GM19328 (cell line): ENCODE data around the gene RIPK3.

Experiments
- ATAC-seq: cut with Tn5 transposase; IDR thresholded peaks from one replicate; pipeline ENCODE4 v1.9.1; 2021; ENCODE audit warnings: mild to moderate bottlenecking, moderate library complexity; ENCODE audit not compliant: unreplicated experiment

RIPK3 gene

GRCh38 chr14:24307575-24308341 lies 32.0 kb downstream of the RIPK3 start, which contains the start of gene CIDEB:
CIDEB (minus strand) TSS chr14:24307977; CDS start chr14:24307858, 119 bp downstream.
- ATAC-seq, result no peak

- no peak for ATAC-seq
Measured at GRCh38 chr14:24307156-24307574, 32.6 kb downstream of the RIPK3 start.

GRCh38 chr14:24304019-24304387 lies 35.8 kb downstream of the RIPK3 start:
- no peak for ATAC-seq

GRCh38 chr14:24300326-24300980 lies 39.3 kb downstream of the RIPK3 start:
- no peak for ATAC-seq

- peak; percentile 53 for ATAC-seq
Measured at GRCh38 chr14:24299255-24300191, 40.3 kb downstream of the RIPK3 start, which contains the start of the genes DHRS1 and NOP9. DHRS1 (minus strand) TSS chr14:24299780; CDS start chr14:24299106, 674 bp downstream. NOP9 (plus strand) TSS chr14:24299850; CDS start chr14:24299955, 105 bp downstream.

- no peak for ATAC-seq
Measured at GRCh38 chr14:24298892-24299254, 40.9 kb downstream of the RIPK3 start.

- ATAC-seq, result peak; percentile 10
Measured at GRCh38 chr14:24297190-24297964, 42.4 kb downstream of the RIPK3 start.

- ATAC-seq, result peak; percentile 47
Measured at GRCh38 chr14:24296341-24297157, 43.2 kb downstream of the RIPK3 start.

- no peak for ATAC-seq
Measured at GRCh38 chr14:24293525-24293924, 46.3 kb downstream of the RIPK3 start.

- no peak for ATAC-seq
Measured at GRCh38 chr14:24292118-24292807, 47.5 kb downstream of the RIPK3 start.

GRCh38 chr14:24291446-24292117 lies 48.2 kb downstream of the RIPK3 start:
- no peak for ATAC-seq

- ATAC-seq, result no peak
Measured at GRCh38 chr14:24290746-24291145, 49.0 kb downstream of the RIPK3 start.

- ATAC-seq, result peak; percentile 57
Measured at GRCh38 chr14:24289649-24290280, 50.0 kb downstream of the RIPK3 start.

- no peak for ATAC-seq
Measured at GRCh38 chr14:24286996-24287395, 52.8 kb downstream of the RIPK3 start.
